DOHH2 (cell line): Measurements from ENCODE around the gene DIP2C.

Experiments used
- H3F3A ChIP-seq: fragments of 200-600 bp; sonication (generic), shearing (Covaris generic); 2 replicates; pipeline ENCODE4 v1.6.0; 2016; ENCODE audit warnings: antibody characterized with exemption, mild to moderate bottlenecking; ENCODE audit not compliant: control insufficient read depth, insufficient read depth
- H3K27ac ChIP-seq: fragments of 200-600 bp; sonication (generic); 2 replicates; pipeline ENCODE4 v1.5.1; 2014; ENCODE audit warnings: low read depth, mild to moderate bottlenecking, low read length, moderate library complexity
- H3K27me3 ChIP-seq: fragments of 200-600 bp; sonication (generic); 2 replicates; pipeline ENCODE4 v1.6.1; 2014; ENCODE audit warnings: mild to moderate bottlenecking, low read length, mixed read lengths; ENCODE audit not compliant: control insufficient read depth
- H3K36me3 ChIP-seq: fragments of 200-600 bp; sonication (generic); 2 replicates; pipeline ENCODE4 v1.6.1; 2014; ENCODE audit warnings: mild to moderate bottlenecking, low read length, moderate library complexity, mixed read lengths; ENCODE audit not compliant: control insufficient read depth
- H3K4me1 ChIP-seq: fragments of 200-600 bp; sonication (generic); 2 replicates; pipeline ENCODE4 v1.6.1; 2014; ENCODE audit warnings: mild to moderate bottlenecking, low read length, mixed read lengths; ENCODE audit not compliant: control insufficient read depth
- H3K4me2 ChIP-seq: fragments of 200-600 bp; sonication (generic); 2 replicates; pipeline ENCODE4 v1.6.0; 2014; ENCODE audit warnings: mild to moderate bottlenecking, low read length, moderate library complexity
- H3K4me3 ChIP-seq: fragments of 200-600 bp; sonication (generic); 2 replicates; pipeline ENCODE4 v1.5.1; 2014; ENCODE audit warnings: mild to moderate bottlenecking, low read length, mixed read lengths
- H3K79me2 ChIP-seq: fragments of 200-600 bp; sonication (generic); 2 replicates; pipeline ENCODE4 v1.6.1; 2014; ENCODE audit warnings: mild to moderate bottlenecking, low read length, mixed read lengths; ENCODE audit not compliant: control insufficient read depth
- H3K9me2 ChIP-seq: fragments of 200-600 bp; sonication (generic); replicated peaks from 2 replicates; pipeline ENCODE4 v1.6.1; 2014; ENCODE audit warnings: mild to moderate bottlenecking, low read length, mixed read lengths; ENCODE audit not compliant: control insufficient read depth
- H3K9me3 ChIP-seq: fragments of 200-600 bp; sonication (generic); 2 replicates; pipeline ENCODE4 v1.6.1; 2014; ENCODE audit warnings: antibody characterized with exemption, low read length, mixed read lengths; ENCODE audit not compliant: control insufficient read depth, insufficient read depth
- H4K20me1 ChIP-seq: fragments of 200-600 bp; sonication (generic); 2 replicates; pipeline ENCODE4 v1.6.0; 2014; ENCODE audit warnings: low read depth, mild to moderate bottlenecking, antibody characterized with exemption, low read length, moderate library complexity; ENCODE audit not compliant: control insufficient read depth, insufficient read depth
- EZH2phosphoT487 ChIP-seq: fragments of 200-600 bp; sonication (generic); IDR thresholded peaks from 2 replicates; pipeline ENCODE4 v1.6.1; 2017; ENCODE audit warnings: borderline replicate concordance, mild to moderate bottlenecking, antibody characterized with exemption, low read length, moderate library complexity, mixed read lengths
- TF ChIP-seq, protein P1 (sequence below): fragments of 200-600 bp; sonication (generic); IDR thresholded peaks from one replicate; pipeline ENCODE4 v1.5.1; 2014; ENCODE audit warnings: antibody characterized with exemption, mild to moderate bottlenecking, low read depth, low read length; ENCODE audit not compliant: poor library complexity, severe bottlenecking

DIP2C gene

DNA sequence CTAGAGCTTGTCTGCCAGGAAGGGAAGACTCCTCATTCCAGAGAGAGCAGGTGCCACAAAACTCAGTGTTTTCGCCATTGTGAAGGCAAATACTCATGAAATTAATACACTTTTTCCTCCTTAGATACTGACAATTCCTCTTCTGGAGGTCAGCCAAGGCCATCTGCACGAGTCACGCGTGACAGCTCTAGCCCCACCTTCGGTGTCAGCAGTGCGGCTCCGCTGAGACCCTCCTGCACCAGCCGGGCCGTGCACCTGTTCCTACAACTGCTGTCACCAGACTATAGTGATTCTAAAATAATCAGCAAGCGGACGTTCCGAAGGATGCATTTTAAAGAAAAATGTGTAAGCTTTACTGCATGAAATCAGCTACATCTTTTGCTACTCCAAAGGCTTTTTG, 127.7 kb downstream of the DIP2C start:
- TF ChIP-seq EZH2phosphoT487 = no peak
- TF ChIP-seq, protein P1, sequence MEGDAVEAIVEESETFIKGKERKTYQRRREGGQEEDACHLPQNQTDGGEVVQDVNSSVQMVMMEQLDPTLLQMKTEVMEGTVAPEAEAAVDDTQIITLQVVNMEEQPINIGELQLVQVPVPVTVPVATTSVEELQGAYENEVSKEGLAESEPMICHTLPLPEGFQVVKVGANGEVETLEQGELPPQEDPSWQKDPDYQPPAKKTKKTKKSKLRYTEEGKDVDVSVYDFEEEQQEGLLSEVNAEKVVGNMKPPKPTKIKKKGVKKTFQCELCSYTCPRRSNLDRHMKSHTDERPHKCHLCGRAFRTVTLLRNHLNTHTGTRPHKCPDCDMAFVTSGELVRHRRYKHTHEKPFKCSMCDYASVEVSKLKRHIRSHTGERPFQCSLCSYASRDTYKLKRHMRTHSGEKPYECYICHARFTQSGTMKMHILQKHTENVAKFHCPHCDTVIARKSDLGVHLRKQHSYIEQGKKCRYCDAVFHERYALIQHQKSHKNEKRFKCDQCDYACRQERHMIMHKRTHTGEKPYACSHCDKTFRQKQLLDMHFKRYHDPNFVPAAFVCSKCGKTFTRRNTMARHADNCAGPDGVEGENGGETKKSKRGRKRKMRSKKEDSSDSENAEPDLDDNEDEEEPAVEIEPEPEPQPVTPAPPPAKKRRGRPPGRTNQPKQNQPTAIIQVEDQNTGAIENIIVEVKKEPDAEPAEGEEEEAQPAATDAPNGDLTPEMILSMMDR = no peak
- Histone ChIP-seq H3K27ac (peak overlapping the region; percentile 96), H3F3A (peaks cover 23% of the 10 kb centered on the region), H4K20me1 (no peaks in the 10 kb centered on the region), H3K79me2 (no peaks in the 10 kb centered on the region), H3K4me1 (peaks cover 96% of the 10 kb centered on the region), H3K36me3 (peaks cover 6% of the 10 kb centered on the region; the same call in 1 of the 2 replicates), H3K27me3 (no peaks in the 10 kb centered on the region), H3K9me2 (no peaks in the 10 kb centered on the region), H3K9me3 (peaks cover 13% of the 10 kb centered on the region), H3K4me3 (peak overlapping the region; percentile 60), H3K4me2 (peak overlapping the region; percentile 62)

DNA sequence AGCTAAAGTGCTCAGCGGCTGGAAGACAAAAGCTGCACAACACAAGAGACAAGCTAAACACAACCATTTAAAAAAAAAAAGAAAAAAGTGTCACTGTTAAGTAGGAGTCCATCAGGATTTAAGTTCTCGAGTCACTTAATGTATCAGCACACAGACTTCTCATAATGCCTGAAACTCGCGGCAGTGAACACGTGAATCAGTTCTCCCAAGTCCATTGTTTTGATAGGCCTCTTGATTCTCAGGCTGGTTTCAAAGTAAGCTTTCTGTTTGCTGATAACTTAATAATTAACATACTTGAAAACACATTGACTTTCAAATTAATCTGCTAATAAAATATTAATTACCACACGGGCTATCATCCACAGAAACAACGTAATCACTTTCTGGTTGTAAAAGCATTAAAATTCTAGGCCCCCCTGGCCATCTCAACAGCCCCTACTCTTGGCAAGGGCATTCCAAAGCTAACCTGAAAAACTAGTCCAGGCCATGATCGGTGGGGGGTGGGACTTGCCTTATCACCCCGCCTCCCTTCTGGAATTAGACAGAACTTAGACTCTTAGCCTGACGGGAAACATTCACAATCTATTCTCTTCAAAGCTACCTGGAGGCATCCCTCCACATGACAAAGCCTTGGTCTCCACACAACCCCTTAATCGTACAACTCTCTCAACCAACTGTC, 129.0 kb downstream of the DIP2C start:
- peak overlapping the region; percentile 62 for H3K4me2 ChIP-seq
- H3K9me2 ChIP-seq = no peaks in the 10 kb centered on the region

DNA sequence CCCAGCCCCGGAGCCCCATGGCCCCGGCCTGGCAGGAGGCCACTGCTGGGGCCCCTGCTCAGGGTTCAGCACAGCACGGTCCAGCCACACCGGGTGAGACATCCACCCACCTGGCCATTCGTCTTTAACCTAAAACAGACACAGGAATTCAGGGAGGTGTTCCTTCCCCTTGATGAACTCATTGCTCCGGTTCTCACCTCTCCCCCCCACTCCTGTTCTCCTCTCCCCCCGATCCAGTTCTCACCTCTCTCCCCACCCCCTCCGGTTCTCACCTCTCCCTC, 129.8 kb downstream of the DIP2C start:
- Histone ChIP-seq H3K4me1 (peaks cover 93% of the 10 kb centered on the region), H3K79me2 (no peaks in the 10 kb centered on the region), H3K27ac (peak overlapping the region; percentile 96), H3K4me3 (peak overlapping the region; percentile 35), H3K27me3 (no peaks in the 10 kb centered on the region; the same call in 1 of the 2 replicates), H4K20me1 (no peaks in the 10 kb centered on the region), H3K36me3 (peaks cover 6% of the 10 kb centered on the region; the same call in 1 of the 2 replicates), H3K4me2 (peak overlapping the region; percentile 62), H3K9me2 (no peaks in the 10 kb centered on the region), H3K9me3 (peaks cover 13% of the 10 kb centered on the region), H3F3A (peaks cover 23% of the 10 kb centered on the region)
- no peak for TF ChIP-seq EZH2phosphoT487
- TF ChIP-seq, protein P1 = no peak

More for the DNA sequence above, 129.0 kb downstream of the DIP2C start:
- no peaks in the 10 kb centered on the region for H3K79me2 ChIP-seq
- peak overlapping the region; percentile 96 for H3K27ac ChIP-seq
- H3K4me3 ChIP-seq = peak overlapping the region; percentile 60
- TF ChIP-seq EZH2phosphoT487 = no peak
- TF ChIP-seq, protein P1 = no peak
- no peaks in the 10 kb centered on the region for H3K27me3 ChIP-seq
- peaks cover 6% of the 10 kb centered on the region; the same call in 1 of the 2 replicates for H3K36me3 ChIP-seq
- peaks cover 23% of the 10 kb centered on the region for H3F3A ChIP-seq
- peaks cover 93% of the 10 kb centered on the region for H3K4me1 ChIP-seq
- no peaks in the 10 kb centered on the region for H4K20me1 ChIP-seq
- peaks cover 13% of the 10 kb centered on the region for H3K9me3 ChIP-seq
